ENCODE results near the gene NDUFB11.

Gene NDUFB11

DNA sequence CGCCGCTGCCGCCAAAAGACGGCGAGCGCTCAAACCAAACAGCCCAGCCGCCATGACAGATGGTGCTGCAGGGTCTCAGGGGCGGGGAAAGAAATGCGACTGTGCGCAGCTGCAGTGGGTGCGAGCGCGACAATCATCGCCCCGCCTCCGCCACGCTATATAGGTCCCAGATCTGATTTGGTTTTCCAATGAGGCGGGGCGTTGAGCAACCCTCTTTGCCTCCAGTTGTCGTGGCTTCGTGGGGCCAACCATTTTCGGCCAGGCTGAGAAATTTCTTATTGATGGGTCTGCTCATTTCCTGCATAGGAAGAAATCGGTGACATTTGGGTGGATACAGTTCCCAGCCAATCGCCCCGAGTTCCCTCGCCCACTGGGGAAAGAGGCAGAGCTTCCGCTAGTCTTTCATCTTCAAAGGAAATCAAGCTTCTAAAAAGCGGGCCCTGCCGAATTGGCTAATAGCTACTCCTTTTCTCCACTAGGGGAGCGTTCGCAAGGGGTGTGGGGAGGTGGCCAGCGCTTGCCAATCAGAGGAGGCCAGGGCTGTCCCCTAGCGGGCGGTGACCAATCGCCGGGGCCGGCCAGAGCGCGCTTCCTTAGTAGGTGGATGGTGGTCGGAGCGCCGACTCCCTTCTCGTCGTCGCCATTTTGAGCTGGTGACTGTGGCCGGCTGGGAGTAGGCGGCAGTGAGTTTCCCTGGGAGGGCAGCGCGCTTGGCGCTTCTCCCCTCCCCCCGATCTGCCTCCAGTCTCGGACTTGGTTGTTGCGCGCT is at the start of gene NDUFB11, which contains the start of gene RBM10:
Gene NDUFB11, minus strand, starts transcription at position 77 of the 769 bp plus-strand sequence. Its CDS starts 23 bp downstream, at position 54.
Gene RBM10, plus strand, starts transcription at position 596 of the 769 bp plus-strand sequence. CDS start 2,261 bp downstream, outside the sequence.
- peak; percentile 96 for DNase-seq

DNA sequence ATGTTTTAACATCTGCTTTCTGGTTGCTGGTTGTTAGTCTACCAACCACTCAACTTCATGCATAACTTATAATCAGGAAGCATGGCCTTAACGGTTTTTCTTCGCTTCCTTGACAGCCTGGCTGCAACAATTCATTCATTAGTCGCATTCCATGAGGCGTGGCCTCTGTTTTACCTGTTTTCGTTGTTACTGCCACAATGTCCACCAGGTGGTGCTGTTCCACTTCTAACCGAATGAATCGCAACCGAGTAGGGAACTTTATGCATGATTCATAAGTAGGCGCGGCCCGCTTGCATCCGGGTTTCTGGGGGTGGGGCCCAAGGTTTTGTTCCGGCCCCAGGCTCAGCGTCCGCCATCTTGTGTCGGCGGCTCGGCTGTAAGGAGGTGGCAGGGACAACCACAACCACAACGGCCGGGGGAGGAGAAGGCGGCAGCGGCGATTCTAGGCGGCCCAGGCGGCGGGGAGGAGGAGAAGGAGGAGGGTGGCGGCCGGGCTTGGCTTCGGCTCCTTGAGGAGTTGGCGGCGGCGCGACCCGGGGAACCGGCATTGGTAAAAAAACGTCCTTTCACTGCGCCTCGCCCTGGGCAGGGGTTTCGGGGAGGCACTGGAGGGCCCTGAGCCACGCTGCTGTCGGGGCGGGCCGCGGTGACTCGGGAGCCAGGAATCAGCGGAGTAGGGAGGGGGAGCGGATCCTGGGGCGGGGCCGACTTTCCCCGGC is 49.1 kb upstream of the NDUFB11 start, which contains the start of gene UBA1:
Gene UBA1, plus strand, starts transcription at position 355 of the 719 bp plus-strand sequence. CDS start 4,974 bp downstream, outside the sequence.
- DNase-seq: peak; percentile 96

DNA sequence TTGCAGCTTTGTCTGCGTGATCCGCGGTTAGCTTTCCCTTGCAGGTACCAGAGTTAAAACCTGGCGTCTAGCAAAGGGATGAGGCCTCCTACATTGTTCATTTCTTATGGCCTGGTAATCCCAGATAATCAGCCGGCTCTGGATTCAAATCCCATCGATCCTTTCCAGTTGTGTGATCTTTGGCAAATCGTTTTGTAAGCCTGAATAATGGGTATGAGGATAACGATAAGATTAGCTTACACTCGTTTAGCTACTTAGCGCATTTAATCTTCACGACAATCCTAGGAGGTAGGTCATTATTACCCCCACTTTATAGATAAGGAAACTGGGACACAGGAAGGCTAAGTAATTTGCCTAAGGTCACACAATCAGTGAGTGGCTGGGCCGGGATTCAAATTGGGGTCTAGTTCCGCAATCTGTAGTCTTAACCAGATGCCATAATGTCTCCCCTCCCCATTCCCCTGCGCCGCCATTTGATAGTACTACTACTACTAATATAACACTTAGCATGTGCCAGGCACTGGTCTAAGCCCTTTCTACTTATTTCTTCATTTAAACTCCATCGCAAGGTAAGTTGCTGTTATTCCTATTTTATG is 47.4 kb upstream of the NDUFB11 start:
- peak; percentile 29 for DNase-seq

DNA sequence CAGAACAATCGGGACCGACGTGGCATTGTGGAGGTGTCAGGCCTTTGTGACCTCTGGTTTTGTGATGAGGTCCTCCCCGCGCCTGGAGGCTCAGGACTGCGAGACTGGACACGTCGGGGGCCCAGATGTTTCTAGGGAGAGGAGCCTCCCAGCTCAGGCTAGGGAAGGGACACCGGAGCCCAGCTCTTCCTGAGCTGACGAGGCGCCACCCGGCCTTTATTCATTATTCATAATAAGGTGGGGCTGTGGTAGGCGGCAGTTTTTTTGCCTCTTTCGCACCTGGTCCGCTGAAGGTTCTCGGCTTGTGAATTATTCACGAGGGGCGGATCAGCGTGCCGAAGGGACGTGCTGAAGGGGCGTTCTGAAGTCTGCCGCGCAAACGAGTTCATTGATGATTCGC is 46.8 kb upstream of the NDUFB11 start:
- DNase-seq: peak; percentile 34

DNA sequence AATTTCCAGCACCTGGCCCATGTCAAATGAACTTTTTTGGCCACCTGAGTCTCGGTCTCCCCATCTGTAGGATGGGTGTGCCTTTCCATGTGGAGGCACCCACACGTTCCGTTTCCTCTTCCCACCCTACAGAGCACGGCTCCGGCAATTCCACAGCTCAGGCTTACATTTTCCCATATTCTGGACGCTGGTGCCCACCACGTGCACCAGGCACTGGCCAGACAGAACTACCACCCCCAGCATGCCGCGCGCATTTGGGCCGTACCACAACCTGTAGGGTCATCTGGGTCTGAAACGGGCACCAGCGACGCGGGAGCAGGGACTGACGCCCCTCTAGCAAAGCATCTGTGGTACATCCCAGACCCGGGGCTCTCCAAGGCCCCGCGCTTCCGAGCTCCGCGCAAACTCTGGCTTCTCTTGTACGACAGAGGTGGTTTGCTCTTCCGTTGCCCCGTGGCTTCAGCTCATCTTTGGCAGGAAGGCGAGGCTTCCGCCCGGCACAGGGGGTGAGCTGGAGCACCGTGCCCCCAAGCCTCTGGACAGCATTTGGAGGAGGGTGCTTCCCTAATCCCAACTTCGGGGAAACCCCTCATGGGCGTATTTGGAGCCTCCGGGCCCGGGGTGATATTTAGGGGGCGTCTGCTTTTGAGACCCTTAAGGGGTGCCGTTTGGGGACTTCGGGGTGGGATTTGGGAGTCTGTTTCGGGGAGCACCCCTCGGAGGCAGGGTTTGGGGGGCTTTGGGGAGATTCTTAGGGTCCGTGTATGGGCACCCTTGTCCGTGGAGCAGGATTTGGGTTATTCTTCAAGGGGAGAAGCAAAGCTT is 46.2 kb upstream of the NDUFB11 start:
- DNase-seq: peak; percentile 93

DNA sequence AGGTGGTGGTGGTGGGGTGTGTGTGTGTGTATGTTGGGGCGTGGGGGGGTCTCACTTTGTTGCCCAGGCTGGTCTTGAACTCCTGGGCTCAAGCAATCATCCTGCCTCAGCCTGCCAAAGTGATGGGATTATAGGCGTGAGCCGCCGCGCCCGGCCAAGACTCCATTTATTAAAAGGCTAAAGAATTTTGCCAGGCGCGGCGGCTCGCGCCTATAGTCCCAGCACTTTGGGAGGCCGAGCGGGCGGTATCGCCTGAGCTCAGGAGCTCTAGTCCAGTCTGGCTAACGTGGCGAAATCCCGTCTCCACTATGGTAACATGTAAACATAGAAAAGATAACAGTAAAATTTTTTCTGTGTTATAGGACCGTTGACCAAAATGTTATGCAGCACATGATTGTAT is 45.4 kb upstream of the NDUFB11 start:
- DNase-seq: no peak

DNA sequence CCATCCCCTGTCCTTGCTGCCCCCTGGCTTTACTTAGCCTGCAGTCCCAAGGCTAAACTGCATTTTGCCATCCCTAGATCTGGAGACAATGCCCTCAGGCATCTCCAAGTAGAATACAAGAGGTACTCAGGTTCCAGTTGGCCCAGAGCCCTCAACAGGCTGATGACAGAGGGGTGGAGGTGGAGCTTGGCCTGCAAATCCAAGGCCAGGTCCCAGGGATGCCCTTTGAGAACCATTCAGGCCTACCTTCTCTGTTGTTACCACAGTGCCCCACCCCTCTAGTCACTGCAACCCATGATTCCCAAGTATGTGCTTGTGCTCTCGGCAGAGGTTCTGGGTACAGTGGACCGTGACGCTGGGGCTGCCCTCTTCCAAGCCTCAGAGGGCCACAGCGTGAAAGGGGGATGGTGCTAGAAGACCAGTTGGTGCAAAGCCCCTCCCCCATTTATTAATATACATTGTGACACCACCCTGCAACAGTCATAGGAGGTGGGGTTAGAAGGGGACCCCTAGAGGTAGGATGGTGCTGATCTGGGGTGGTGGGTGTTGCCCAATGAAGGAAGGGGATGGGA is 42.7 kb upstream of the NDUFB11 start:
- no peak for DNase-seq

DNA sequence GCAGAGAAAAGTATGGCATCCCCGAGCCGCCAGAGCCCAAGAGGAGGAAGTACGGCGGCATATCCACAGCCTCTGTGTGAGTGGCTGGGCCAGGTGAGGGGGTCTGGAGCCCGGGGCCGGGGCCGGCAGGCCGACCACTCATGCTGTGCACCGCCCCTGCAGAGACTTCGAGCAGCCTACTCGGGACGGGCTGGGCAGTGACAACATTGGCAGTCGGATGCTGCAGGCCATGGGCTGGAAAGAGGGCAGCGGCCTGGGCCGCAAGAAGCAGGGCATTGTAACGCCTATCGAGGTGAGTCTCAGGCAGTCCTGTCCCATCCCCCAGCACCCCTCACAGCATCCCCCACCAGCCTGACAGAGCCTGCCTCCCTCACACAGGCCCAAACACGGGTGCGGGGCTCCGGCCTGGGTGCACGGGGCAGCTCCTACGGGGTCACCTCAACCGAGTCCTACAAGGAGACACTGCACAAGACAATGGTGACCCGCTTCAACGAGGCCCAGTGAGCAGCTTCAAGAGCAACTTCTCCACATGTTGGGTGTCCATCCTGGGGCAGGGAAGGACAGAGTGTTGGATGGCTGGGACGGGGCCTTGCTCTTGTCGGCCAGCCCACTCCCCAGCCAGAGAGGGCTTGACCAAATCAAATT is 41.7 kb upstream of the NDUFB11 start:
- no peak for DNase-seq

DNA sequence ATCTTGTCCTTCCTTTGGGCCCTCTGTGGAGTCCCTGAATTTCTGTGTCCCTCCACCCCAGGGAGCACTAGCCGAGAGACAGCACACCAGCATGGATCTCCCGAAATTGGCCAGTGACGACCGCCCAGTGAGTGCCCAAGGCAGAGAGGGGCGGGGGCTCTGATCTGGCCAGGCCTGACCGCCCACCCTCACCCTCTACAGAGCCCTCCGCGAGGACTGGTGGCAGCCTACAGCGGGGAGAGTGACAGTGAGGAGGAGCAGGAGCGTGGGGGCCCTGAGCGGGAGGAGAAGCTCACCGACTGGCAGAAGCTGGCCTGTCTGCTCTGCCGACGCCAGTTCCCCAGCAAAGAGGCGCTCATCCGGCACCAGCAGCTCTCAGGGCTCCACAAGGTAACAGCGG is 40.7 kb upstream of the NDUFB11 start:
- DNase-seq: no peak

DNA sequence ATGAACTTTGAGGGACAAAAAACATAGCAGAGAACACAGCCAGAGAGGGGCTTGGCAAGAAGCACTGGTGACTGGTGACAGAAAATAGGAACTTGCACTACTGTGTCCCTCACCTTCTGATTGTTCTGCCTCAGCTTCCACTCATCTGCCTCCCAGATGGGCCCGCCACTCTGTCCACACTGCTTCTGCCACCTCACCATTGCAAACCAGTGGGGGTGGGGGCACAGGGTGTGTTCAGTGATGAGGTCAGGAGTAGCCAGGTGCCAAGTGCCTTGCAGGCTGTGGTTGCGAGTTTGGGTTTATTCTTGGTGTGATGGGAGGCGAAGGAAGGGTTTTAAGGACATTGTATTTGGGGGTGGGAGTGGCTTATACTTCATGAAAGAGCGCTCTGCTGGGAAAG is 40.0 kb upstream of the NDUFB11 start:
- no peak for DNase-seq

DNA sequence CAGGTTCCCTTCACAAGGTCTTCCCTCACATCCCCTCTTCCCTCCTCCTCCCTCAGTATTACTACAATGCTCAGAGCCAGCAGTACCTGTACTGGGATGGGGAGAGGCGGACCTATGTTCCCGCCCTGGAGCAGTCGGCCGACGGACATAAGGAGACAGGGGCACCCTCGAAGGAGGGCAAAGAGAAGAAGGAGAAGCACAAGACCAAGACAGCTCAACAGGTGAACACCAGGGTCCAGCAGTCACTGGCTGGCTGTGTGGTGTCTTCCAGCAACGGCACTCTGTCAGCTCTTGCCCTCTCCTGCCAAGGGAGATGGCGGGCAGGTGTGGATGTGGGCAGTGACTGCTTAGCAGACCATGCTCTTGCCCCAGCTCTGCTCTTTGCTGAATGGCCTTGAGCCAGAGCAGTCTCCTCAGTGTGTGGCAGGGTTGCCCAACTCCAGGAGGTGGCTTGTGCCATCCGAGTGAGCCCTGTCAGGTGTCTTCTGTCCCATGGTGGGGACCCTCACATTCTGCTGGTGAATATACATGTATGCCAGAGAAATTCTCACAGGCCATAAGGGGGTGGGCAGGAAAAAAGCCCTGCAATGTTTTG is 37.7 kb upstream of the NDUFB11 start:
- DNase-seq: no peak

DNA sequence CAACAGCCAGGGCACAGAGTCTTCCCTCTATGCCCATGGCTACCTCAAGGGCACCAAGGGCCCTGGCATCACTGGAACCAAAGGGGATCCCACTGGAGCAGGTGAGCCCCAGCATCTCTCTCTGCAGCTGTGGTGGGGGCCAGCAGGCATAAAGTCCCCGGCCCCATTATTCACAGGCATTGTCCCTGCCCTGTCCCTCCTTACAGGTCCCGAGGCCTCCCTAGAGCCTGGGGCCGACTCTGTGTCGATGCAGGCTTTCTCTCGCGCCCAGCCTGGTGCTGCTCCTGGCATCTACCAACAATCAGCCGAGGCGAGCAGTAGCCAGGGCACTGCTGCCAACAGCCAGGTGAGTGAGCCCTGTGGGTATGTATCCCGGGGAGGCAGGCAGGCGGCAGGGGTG is 36.8 kb upstream of the NDUFB11 start:
- no peak for DNase-seq

DNA sequence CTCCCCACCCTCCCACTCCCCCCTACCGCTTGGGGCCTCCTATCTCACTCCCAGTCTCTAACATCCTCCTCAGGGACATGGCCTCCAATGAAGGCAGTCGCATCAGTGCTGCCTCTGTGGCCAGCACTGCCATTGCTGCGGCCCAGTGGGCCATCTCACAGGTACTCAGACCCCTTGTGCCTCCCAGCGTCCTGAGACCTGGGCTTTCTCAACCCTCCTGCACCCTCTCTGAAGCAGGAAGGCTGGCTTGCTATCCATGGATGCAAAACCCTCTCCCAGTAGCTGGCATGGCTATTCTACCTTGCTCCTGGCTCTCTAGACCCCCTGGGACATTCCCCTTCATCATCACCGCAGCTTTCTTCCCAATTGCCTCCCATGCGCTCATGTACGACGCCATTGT is 35.8 kb upstream of the NDUFB11 start:
- no peak for DNase-seq

DNA sequence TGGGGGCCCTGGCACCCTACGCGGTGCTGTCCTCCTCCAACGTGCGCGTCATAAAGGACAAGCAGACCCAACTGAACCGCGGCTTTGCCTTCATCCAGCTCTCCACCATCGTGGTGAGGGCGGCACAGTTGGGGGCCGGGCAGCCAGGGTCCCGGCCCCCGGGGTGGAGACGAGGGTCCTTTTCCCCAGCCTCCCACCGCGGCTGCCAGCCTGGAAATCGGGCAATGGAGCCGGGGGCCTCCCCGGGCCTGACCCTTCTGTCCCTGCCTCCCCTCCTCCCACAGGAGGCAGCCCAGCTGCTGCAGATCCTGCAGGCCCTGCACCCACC is 35.4 kb upstream of the NDUFB11 start:
- no peak for DNase-seq

DNA sequence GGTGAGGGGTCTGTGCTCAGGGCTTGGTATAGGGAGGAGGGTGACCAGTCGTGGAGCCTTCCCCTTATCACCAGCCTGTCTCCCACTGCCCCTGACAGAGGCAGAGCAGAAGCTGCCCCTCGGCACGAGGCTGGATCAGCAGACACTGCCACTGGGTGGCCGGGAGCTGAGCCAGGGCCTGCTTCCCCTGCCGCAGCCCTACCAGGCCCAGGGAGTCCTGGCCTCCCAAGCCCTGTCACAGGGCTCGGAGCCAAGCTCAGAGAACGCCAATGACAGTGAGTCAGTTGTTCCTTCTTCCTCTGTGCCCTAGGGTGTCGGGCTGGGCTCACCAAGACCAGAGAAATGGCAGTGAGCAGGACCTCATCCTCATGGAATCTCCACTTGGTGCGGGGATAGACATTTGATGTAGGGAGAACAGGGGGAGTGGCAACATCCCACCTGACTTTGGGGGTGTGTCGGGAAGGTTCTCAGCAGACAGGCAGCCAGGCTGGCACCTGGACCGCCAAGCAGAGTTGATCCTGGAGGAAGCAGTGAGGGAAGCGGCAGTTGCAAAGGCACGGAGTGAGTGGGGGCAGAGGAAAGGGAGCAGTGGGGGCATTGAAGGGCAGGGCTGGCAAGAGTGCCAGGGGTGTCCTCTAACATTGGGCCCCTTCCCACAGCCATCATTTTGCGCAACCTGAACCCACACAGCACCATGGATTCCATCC is 34.9 kb upstream of the NDUFB11 start:
- DNase-seq: no peak

DNA sequence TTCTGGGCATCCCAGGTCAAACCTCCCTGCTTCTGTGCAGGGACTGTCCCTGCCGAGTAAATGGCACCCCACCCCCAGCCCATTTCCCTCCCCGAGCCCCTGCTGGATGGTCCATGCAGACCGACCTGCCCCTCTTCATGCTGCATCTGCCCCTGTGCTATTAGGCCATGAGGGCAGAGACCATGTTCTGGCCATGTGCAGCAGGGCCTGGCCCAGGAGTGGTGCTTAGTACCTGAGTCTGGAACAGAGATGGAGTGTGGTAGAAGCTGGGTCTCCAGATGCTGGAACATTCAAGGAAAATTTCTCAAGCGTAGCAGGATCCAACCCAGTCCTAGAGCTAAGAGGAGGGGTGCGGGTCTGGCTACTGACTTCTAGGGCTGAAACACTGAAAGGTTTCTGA is 33.8 kb upstream of the NDUFB11 start:
- DNase-seq: no peak

DNA sequence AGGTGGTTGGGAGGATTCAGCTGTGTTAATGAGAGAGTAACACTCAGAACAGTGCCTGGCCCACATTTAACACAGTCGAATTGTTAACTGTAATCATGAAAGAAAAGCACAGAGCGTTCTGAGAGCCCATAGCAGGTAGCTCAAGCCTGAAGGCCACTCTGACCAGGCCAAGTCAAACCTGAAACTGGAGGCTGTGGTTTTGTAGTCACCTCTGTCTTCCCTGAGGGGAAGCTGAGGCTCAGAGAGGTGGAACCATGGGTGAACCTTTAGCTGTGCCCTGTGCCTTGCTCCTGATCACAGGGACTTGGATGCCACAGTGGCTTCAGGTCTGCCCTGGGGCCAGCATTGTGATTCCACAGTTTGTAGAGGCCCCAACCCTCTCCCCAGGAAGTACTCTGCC is 32.6 kb upstream of the NDUFB11 start:
- DNase-seq: no peak

DNA sequence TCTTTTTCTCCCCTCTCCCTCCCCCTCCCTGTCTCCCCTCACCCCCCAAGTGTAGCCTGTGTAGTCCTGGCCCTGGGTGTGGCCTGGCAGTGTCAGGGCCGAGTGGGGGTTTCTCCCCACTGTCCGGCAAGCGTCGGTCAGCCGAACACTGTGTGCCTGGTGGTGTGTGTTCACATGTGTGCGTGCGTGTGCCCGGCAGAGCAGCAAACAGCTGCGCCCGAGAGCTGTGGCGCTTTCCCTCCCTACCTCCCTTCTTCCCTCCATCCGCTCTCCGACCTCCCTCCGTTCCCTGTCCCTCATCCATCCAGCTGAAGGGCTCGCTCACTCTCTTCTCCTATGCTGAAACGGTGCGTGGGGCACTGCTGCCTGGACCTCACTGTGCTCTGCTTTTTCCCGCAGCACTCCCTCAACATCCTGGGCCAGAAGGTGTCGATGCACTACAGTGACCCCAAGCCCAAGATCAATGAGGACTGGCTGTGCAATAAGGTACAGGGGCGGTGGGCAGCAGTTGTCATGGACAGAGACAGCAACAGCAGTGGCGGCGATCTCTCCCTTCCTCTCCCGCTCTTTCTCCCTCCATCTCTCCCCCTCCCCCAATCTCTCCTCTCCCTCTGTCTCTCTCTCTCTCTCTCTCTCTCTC is 31.7 kb upstream of the NDUFB11 start:
- DNase-seq: no peak

DNA sequence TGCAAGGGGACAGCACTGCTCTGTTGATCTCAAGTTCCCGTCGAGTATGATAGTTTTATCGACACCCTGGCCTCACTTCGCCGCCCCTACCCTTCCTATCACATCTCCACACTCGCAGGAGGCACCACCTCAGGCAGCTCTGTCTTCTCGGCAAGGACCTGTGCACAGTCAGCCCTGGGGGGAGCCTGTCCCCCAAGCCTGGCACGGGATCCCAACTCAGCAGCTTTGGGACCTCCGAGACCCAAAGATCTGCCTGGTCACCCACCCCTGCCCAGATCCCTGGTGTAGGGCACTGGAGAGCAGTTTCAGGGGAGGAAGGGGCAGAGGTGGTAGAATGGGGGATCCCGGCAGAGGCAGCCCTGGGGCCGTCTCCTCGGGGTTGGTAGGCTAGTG is 31.1 kb upstream of the NDUFB11 start:
- no peak for DNase-seq

DNA sequence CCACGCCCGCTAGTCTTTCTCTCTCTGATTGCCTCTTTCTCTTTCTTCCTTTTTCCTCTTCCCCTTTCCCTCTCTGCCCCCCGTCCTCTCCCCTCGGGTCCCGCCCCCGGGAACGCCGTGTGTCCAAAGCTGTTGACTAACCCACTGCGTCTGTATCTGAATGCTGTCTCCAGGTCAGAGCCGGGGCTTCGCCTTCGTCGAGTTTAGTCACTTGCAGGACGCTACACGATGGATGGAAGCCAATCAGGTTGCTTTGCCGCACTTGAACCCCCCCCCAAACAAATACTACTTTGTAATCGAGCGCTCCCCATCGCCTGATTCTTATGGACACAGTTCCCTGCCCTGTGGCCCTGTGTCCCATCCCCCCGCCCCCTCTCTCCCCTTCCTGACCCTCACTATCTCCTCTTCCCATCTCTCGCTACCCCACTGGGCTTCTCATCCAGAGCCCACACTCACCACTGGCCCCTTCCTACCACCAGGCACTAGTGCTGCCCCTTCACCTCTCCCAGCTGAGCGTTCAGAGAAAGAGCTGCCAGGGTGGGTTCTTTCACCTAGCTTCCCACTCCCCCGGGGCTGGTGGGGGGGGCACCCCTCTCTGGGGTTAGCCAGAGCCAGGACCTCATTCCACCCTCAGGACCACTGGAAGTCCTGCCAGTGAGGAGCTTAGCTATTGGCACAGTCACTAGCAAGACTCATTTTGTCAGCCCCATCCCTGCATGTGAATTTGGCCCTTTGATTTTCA is 30.5 kb upstream of the NDUFB11 start:
- DNase-seq: no peak

Measured in OCI-M1 (cell line).